GM21367 (cell line): ENCODE results near the gene MTHFD1.

Experiments
- ATAC-seq: cut with Tn5 transposase; IDR thresholded peaks from one replicate; pipeline ENCODE4 v1.9.1; 2021; ENCODE audit not compliant: unreplicated experiment

MTHFD1 gene

GRCh38 chr14:64488590-64489099 is 100.5 kb downstream of the MTHFD1 start:
- no peak for ATAC-seq

DNA sequence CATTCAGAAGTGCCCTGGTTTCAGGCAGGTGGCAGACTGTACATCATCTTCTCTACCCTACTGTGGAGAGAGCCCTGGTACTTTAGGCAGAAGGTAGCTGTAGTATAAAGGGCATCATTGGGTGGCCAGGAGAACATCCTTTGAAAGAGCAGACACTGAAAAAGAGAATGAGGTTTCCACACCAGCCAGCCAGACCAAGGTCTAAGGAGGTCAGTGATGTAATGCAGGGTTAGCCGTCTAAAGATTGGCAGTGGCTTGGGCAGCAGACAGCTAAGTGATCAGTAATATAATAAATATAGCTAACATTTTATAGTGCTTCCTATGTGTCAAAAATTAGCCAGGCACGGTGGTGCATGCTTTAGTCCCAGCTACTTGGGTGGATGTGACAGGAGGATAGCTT is 103.5 kb downstream of the MTHFD1 start:
- no peak for ATAC-seq

DNA sequence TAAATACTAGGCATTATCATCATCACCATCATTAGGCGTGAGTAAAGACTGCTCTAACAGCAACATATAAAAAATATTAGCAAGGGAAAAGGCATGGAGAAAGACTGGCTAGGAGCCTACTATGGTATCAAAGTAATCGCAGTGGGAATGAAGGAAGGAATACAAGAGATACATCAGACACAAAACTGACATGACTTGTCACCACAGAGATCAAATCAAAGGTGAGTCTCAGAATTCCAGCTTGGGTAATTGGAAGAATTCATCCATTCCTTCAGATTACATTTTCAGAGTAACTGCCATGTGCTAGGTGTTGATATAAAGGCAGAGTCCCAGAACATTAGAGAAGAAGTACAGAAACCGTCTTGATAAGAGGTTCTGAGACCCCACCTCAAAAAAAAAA is 105.3 kb downstream of the MTHFD1 start:
- no peak for ATAC-seq

GRCh38 chr14:64495252-64495651 is 107.1 kb downstream of the MTHFD1 start:
- no peak for ATAC-seq

GRCh38 chr14:64496764-64497163 is 108.6 kb downstream of the MTHFD1 start:
- no peak for ATAC-seq

GRCh38 chr14:64500088-64500487 is 111.9 kb downstream of the MTHFD1 start:
- ATAC-seq = no peak

GRCh38 chr14:64501411-64502171 is 113.4 kb downstream of the MTHFD1 start:
- no peak for ATAC-seq

DNA sequence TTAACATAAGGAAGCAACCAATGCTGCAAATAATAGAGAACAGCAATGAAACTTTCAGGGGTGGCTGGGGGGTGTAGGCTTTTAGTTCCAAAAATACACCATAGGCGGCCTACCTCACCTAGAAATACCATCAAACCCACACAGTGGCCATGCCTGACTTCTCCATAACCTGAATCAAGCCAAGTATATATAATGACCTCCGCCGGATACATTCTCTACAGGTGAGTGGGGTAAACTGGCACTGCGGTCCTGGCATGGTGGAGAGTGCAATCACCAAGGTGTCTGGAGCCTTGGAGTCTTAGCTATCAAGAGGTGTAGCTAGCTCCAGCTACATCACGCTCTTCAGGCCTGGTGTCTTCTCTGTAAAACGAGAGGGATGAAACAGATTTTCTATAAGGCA is 114.3 kb downstream of the MTHFD1 start:
- ATAC-seq = no peak

DNA sequence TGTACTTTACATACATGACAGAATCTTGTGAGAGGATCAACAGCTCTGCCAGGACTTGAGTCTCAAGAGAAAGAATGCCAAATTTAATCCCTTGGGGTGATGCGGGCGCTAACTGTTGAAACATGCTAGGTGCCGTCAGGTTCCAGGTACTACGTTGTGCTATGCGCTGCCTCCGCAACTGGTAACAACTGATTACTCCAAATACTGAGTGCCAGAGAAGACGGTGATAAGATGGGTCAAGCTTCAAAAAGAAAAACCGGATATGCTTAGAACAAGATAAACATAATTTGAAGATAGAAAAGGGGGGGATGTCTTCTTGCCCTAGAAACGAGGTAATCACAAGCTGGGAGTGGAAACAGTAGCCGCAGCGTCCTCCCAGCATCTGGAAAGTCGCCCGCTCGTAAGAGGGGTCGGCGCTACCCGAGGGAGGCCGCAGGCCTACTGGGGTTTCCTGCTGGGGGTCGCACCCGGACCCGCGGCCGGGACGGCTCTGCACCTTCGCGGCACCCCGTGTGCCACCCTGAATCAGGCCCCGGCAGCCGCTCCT is 114.8 kb downstream of the MTHFD1 start:
- peak; percentile 1 for ATAC-seq

- peak; percentile 49 for ATAC-seq
Measured at GRCh38 chr14:64503434-64504309, 115.5 kb downstream of the MTHFD1 start, which contains the start of gene ZBTB25. ZBTB25 (minus strand) TSS chr14:64503838; CDS start chr14:64490533, 13,305 bp downstream.

DNA sequence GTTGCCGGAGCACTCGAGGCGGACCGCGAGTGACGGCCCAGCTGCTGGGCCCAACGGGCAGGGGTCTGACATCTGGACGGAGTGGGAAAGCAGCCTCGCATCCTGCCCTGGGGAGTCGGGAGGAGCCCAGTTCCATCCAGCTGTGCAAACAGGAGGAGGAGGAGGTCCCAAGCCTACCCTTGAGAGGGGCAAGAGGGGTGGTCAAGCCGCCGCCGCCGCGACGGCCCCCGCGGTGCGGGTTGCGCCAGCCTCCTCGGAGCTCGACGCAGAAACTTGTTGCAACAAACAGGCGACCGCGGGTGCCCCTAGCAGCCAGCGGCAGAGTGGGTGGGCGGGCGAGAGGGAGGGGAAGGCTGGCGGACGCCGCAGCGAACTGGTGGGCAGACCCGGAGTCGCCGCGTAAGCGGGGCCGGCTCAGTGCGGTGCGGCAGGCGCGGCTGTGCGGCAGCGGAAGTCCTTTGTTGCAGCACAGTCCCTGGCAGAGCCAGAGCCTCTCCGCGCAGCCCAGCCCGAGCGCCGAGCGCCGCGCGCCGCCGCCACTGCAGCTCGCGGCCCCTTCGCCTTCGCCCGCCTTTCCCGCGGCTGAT is 116.2 kb downstream of the MTHFD1 start, which contains the start of gene ZBTB1:
Gene ZBTB1, plus strand, starts transcription at position 461 of the 587 bp plus-strand sequence. CDS start 16,735 bp downstream, outside the sequence.
- ATAC-seq = peak; percentile 5

DNA sequence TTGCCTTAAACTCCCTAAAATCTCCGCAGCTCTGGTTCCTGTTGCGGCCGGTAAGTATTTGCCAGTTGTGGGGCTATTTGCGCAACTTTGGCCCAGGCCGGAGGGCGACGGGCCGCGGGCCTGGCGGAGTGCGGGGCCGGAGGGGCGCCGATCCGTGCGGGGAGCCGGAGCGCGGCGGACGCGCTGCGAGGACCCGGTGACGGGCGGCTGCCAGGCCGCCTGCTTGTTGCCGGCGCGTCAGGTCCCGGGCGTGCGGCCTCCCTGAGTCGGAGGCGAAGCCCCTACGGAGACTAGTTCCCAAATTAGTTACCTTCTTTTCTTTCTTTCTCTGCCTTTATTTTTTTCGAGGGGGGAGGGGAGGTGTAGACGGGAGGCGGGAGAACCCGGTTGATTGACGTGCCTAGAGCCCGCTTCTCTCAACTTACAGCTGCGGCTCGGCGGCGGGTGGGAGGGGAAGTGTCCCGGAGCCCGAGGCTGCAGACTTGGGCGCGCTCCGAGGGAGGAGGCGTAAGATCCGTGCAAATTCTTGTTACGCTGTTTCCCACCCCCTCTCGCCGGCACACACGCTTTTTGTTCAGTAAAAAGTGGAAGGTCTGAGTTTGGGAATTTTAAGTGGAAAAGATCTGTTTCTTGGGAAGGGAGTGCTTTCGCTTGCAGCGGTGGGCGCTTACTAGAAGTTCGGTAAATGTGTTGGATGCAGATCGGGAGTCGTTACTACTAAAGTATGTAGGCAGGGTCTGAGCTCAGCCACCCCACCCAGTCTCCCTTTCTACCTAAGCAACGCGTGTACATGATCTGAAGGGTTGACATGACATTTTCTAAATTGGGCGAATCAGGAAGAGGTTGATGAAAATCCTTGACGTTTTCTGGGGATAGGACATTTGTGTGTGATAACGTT is 117.0 kb downstream of the MTHFD1 start:
- peak; percentile 23 for ATAC-seq

GRCh38 chr14:64506721-64507120 is 118.6 kb downstream of the MTHFD1 start:
- ATAC-seq = no peak

DNA sequence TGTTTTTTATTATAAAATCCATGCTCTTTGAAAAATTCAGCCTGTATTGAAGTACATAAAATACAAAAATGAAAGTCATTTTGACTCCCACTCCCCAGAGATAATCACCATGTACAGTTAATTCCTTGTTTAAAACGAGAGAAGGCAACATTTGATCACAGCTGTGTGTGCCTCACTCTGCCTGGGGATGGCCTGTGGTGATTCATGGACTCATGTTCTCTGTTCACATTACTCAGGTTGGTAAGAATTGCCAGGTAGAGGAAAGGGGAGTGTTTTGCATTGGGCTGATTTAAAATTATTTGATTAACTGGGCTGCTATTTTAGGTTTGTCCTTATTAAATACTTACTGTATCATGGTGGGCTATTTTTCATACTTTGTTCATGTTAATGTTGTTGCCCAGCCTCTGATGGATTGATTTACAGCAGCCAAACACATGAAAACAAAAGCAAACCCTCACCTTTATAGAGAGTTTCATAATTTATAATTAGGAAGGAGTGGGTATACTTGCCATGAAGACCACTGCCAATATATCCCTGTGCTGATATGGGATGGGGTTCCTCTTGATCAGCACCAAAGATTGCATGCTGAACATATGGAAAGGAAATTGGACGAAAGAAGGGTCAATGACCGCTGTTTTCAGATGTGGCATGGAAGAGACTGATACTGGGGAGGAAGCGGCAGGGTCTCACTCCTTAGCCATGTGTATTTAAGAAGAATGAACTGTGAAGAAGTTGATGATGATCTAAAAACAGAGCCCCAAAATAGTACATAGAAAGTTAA is 119.4 kb downstream of the MTHFD1 start:
- no peak for ATAC-seq

DNA sequence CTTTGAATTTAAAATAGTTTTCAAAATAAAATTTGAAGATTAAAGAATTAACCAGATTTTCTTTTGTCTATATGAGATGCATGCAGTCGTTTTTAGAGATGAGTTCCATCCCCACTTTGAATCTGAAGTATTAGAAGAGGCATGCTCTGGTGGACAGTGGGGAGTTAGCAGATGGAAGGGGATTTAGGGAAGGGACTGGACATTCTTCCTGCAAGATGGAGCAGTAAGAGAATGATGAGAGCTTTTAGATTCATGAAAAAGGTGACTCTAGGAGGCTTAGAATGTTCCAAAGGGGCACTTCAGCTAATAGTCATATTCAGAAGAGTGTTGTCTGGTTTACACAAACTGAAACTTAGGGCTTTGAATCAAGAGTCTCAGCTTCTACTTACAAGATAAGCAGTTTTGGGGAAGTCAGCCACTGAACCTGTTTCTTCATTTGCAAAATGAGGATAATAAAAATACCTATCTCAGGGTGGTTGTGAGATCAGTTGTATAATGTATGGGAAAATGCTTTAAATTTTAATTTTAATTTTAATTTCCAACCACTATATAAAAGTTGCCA is 120.1 kb downstream of the MTHFD1 start:
- ATAC-seq = no peak

DNA sequence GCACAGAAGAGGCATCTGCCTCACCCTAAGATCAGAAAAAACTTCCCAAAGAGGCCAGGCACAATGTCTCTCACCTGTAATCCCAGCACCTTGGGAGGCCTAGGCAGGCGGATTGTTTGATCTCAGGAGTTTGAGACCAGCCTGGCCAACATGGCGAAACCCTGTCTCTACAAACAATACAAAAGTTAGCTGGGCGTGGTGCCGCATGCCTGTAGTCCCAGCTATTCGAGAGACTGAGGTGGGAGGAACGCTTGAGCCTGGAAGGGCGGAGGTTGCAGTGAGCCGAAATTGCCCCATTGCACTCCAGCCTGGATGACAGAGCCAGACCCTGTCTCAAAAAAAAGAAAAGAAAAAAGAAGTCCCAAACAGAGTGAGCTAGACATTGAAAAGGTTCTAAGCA is 120.9 kb downstream of the MTHFD1 start:
- ATAC-seq = no peak
